A549 (cell line): ENCODE measurements around the gene ZNF385A. TPM values are rescaled to one million over a fixed set of nuclear protein-coding genes. Genes with fewer than 3 reads are reported as not detected.

Experiments used
- ATAC-seq, 2 experiments: fragments of 200-7000 bp in 1 of 2; fragments of >200 bp in 1 of 2; cut with Nextera tagmentation in 1 of 2; cut with Tn5 transposase in 1 of 2; 3 replicates each; pipeline versions ENCODE4 v1.8.0 to v1.9.1; 2018 to 2020; ENCODE audit warnings: mild to moderate bottlenecking in 1 of 2, moderate library complexity in 1 of 2
- CTCF ChIA-PET: fragments of 300-600 bp; sonication (Branson Sonifier 250); formaldehyde crosslinking; extraction: SDS; loops from one replicate; lab custom pipeline; 2021; ENCODE audit warnings: antibody characterized with exemption, inconsistent platforms; lab: Yijun Ruan, JAX
- POLR2A ChIA-PET: fragments of 350-600 bp; formaldehyde crosslinking; extraction: SDS; loops from one replicate; lab custom pipeline; 2021; ENCODE audit warnings: antibody characterized with exemption, inconsistent platforms; lab: Yijun Ruan, JAX
- DNase-seq, 2 experiments: peaks; one replicate each; pipeline versions ENCODE4 v3.0.0 to v3.0.0-alpha.2; 2011 to 2016; ENCODE audit warnings: low read depth in 1 of 2, low spot score in 1 of 2
- FAIRE-seq: peaks from 2 replicates; lab custom pipeline; 2011; peaks lifted over from hg19 to GRCh38; lab: Jason Lieb, UNC
- H3K27ac ChIP-seq, 2 experiments: fragments of >200 bp; sonication (Bioruptor Twin); formaldehyde crosslinking; 3 replicates each; pipeline ENCODE4 v1.5.1; 2016 to 2017
- H3K4me1 ChIP-seq: fragments of >200 bp; sonication (Bioruptor Twin); formaldehyde crosslinking; 3 replicates; pipeline ENCODE4 v1.6.1; 2016
- H3K4me2 ChIP-seq: fragments of >200 bp; sonication (Bioruptor Twin); formaldehyde crosslinking; 3 replicates; pipeline ENCODE4 v1.6.1; 2016
- H3K4me3 ChIP-seq: fragments of >200 bp; sonication (Bioruptor Twin); formaldehyde crosslinking; 3 replicates; pipeline ENCODE4 v1.5.1; 2016
- H3K9me3 ChIP-seq: fragments of >200 bp; sonication (Bioruptor Twin); formaldehyde crosslinking; 3 replicates; pipeline ENCODE4 v1.6.1; 2016
- BCL3 ChIP-seq: fragments of >200 bp; sonication (Bioruptor Twin); formaldehyde crosslinking; IDR thresholded peaks from 3 replicates; pipeline ENCODE4 v1.6.1; 2016
- BHLHE40 ChIP-seq: IDR thresholded peaks from 2 replicates; pipeline ENCODE4 v1.6.1; 2012; ENCODE audit warnings: low read depth, low read length, inconsistent platforms
- CBX2 ChIP-seq: fragments of 200-600 bp; sonication (generic); IDR thresholded peaks from 2 replicates; pipeline ENCODE4 v1.6.1; 2016; ENCODE audit warnings: low read depth, mild to moderate bottlenecking, borderline replicate concordance
- CHD2 ChIP-seq: fragments of 150-350 bp; IDR thresholded peaks from 2 replicates; pipeline ENCODE4 v1.6.1; 2014; ENCODE audit warnings: low read length; ENCODE audit not compliant: partially characterized antibody
- CHD4 ChIP-seq: fragments of 200-600 bp; sonication (generic); IDR thresholded peaks from 2 replicates; pipeline ENCODE4 v1.6.1; 2016; ENCODE audit warnings: antibody characterized with exemption, mild to moderate bottlenecking, borderline replicate concordance
- EHF ChIP-seq: fragments of 250-450 bp; sonication (Bioruptor Pico); IDR thresholded peaks from 2 replicates; pipeline ENCODE4 v1.5.0; 2020; ENCODE audit warnings: mild to moderate bottlenecking
- EHMT2 ChIP-seq: fragments of 200-600 bp; sonication (generic); IDR thresholded peaks from 2 replicates; pipeline ENCODE4 v1.6.1; 2016; ENCODE audit warnings: antibody characterized with exemption, low read depth, mild to moderate bottlenecking, moderate library complexity
- EP300 ChIP-seq, 2 experiments: fragments of >200 bp; sonication (Bioruptor Twin); formaldehyde crosslinking; IDR thresholded peaks; 2 replicates in 1 of 2; 3 replicates in 1 of 2; pipeline ENCODE4 v1.6.1; 2016 to 2017
- HDAC2 ChIP-seq: fragments of 200-600 bp; sonication (generic); IDR thresholded peaks from 2 replicates; pipeline ENCODE4 v1.6.1; 2016
- HEYL ChIP-seq: fragments of 250-450 bp; sonication (Bioruptor Pico); IDR thresholded peaks from 2 replicates; pipeline ENCODE4 v1.8.0; 2021; ENCODE audit warnings: mild to moderate bottlenecking, moderate library complexity
- HMGXB4 ChIP-seq: fragments of 250-450 bp; sonication (Bioruptor Pico); IDR thresholded peaks from 2 replicates; pipeline ENCODE4 v1.5.0; 2021; ENCODE audit warnings: mild to moderate bottlenecking, moderate library complexity, borderline replicate concordance
- HOXB13 ChIP-seq: fragments of 250-450 bp; sonication (Bioruptor Pico); IDR thresholded peaks from 2 replicates; pipeline ENCODE4 v1.5.0; 2020; ENCODE audit warnings: low read depth, mild to moderate bottlenecking, moderate library complexity
- JUN ChIP-seq, 2 experiments: fragments of >200 bp; sonication (Bioruptor Twin); formaldehyde crosslinking; IDR thresholded peaks; 2 replicates in 1 of 2; 3 replicates in 1 of 2; pipeline ENCODE4 v1.6.1; 2016 to 2017
- MAZ ChIP-seq: fragments of 150-350 bp; IDR thresholded peaks from 2 replicates; pipeline ENCODE4 v1.6.1; 2014; ENCODE audit warnings: antibody characterized with exemption, low read depth, low read length, borderline replicate concordance
- NFE2L2 ChIP-seq: fragments of 150-350 bp; conservative IDR thresholded peaks from 2 replicates; pipeline ENCODE4 v1.6.1; 2014; ENCODE audit warnings: low read length
- NR3C1 ChIP-seq: fragments of >200 bp; sonication (Bioruptor Twin); formaldehyde crosslinking; IDR thresholded peaks from 3 replicates; pipeline ENCODE4 v1.6.1; 2017
- PHF8 ChIP-seq: fragments of 200-600 bp; sonication (generic); IDR thresholded peaks from 2 replicates; pipeline ENCODE4 v1.6.1; 2016; ENCODE audit warnings: low read depth, mild to moderate bottlenecking, antibody characterized with exemption, moderate library complexity, borderline replicate concordance
- POLR2AphosphoS2 ChIP-seq: conservative IDR thresholded peaks from 2 replicates; pipeline ENCODE4 v1.6.1; 2012; ENCODE audit warnings: low read length, improper control_type of control experiment, inconsistent platforms
- RAD21 ChIP-seq, 2 experiments: fragments of >200 bp in 1 of 2; sonication (Bioruptor Twin) in 1 of 2; formaldehyde crosslinking in 1 of 2; IDR thresholded peaks in 1 of 2; conservative IDR thresholded peaks in 1 of 2; 2 replicates in 1 of 2; 3 replicates in 1 of 2; pipeline ENCODE4 v1.6.1; 2012 to 2018; ENCODE audit warnings: inconsistent platforms in 1 of 2
- RARB ChIP-seq: fragments of 250-450 bp; sonication (Bioruptor Pico); IDR thresholded peaks from 2 replicates; pipeline ENCODE4 v1.8.0; 2021; ENCODE audit warnings: mild to moderate bottlenecking, moderate library complexity
- RCOR1 ChIP-seq: fragments of 150-350 bp; IDR thresholded peaks from 2 replicates; pipeline ENCODE4 v1.6.1; 2014; ENCODE audit warnings: antibody characterized with exemption, low read length, low read depth
- REST ChIP-seq: fragments of 200-600 bp; sonication (generic); IDR thresholded peaks from 2 replicates; pipeline ENCODE4 v1.6.1; 2016; ENCODE audit warnings: antibody characterized with exemption, mild to moderate bottlenecking, moderate library complexity
- SMC3 ChIP-seq: fragments of >200 bp; sonication (Bioruptor Twin); formaldehyde crosslinking; IDR thresholded peaks from 3 replicates; pipeline ENCODE4 v1.6.1; 2018; ENCODE audit warnings: inconsistent platforms
- SREBF2 ChIP-seq: fragments of 450-650 bp; IDR thresholded peaks from 2 replicates; pipeline ENCODE4 v1.6.1; 2014; ENCODE audit warnings: mild to moderate bottlenecking, moderate library complexity
- TFCP2L1 ChIP-seq: fragments of 250-450 bp; sonication (Bioruptor Pico); IDR thresholded peaks from 2 replicates; pipeline ENCODE4 v1.5.0; 2021; ENCODE audit warnings: mild to moderate bottlenecking
- TP53 ChIP-seq: fragments of 250-450 bp; sonication (Bioruptor Pico); IDR thresholded peaks from 2 replicates; pipeline ENCODE4 v1.5.0; 2021; ENCODE audit warnings: mild to moderate bottlenecking, moderate library complexity
- ZC3H11A ChIP-seq: fragments of 450-650 bp; IDR thresholded peaks from 2 replicates; pipeline ENCODE4 v1.6.1; 2014; ENCODE audit warnings: antibody characterized with exemption, mild to moderate bottlenecking
- ZFP36 ChIP-seq: fragments of 450-650 bp; IDR thresholded peaks from 2 replicates; pipeline ENCODE4 v1.6.1; 2014; ENCODE audit warnings: borderline replicate concordance; ENCODE audit not compliant: partially characterized antibody
- ZNF302 ChIP-seq: fragments of 250-450 bp; sonication (Bioruptor Pico); IDR thresholded peaks from 2 replicates; pipeline ENCODE4 v1.9.0; 2021; ENCODE audit warnings: inconsistent platforms, mild to moderate bottlenecking, moderate library complexity
- ZSCAN20 ChIP-seq: fragments of 250-450 bp; sonication (Bioruptor Pico); IDR thresholded peaks from 2 replicates; pipeline ENCODE4 v1.8.0; 2022; ENCODE audit warnings: mild to moderate bottlenecking, moderate library complexity
- WGBS: methylation state at CpG from one replicate; pipeline ENCODE4 v1.1.6; 2017; ENCODE audit errors: missing lambda C conversion rate; 5-methylcytosine and 5-hydroxymethylcytosine counted together
- polyA plus RNA-seq, 4 experiments: library from polyadenylated mRNA; depleted of rRNA in 3 of 4; stranded (reverse); fragments of >200 nt; fragmentation: RNase III in 1 of 4; extraction: RNeasy Plus Mini Kit Qiagen cat#74134 plus additional on column Dnase treatment in 1 of 4; gene quantifications; 2 replicates in 3 of 4; 3 replicates in 1 of 4; pipeline ENCODE4 v1.2.3, GENCODE V29; 2011 to 2017
- TF ChIP-seq, protein P1 (sequence below): fragments of 150-350 bp; IDR thresholded peaks from 2 replicates; pipeline ENCODE4 v1.6.1; 2014; ENCODE audit warnings: low read depth, mild to moderate bottlenecking, low read length

ZNF385A gene
- polyA plus RNA-seq, 2 of the 4 experiments (the other 2 are of a cell fraction), result 1.8 to 14.9 TPM

GRCh38 chr12:54324617-54325441 is 59.7 kb downstream of the ZNF385A start, which contains the start of gene COPZ1:
COPZ1 (plus strand) TSS chr12:54325131; CDS start chr12:54325164, 33 bp downstream.
- ChIA-PET POLR2A (interaction anchor here (0.6 to 3.2 kb wide), 12 partner anchors 12 to 105 kb away, joined by 3 to 40 read pairs (median 5); partner anchors contain the start of genes CBX5, HNRNPA1 and NFE2), CTCF (interaction anchor here (0.6 to 10.2 kb wide), 49 partner anchors 10 to 316 kb away, joined by 3 to 100 read pairs (median 5); partner anchors contain the start of genes CBX5, HOXC8 and NFE2)
- H3K9me3 ChIP-seq, result no peaks in the 10 kb centered on the region
- DNase-seq (peak; percentile 98 to 100), ATAC-seq (peak; percentile 97 to 98), FAIRE-seq (peak; percentile 77)
- peak within 1 kb of the TSS; percentile 85 to 91 for H3K27ac ChIP-seq
- 2% methylated on average over 34 of the region's 34 CpGs for WGBS
- H3K4me2 ChIP-seq, result peak within 1 kb of the TSS; percentile 72
- H3K4me1 ChIP-seq, result peaks cover 40% of the 10 kb centered on the region
- H3K4me3 ChIP-seq, result peak within 1 kb of the TSS; percentile 74
- TF ChIP-seq SREBF2 (no peak), NFE2L2 (no peak), ZNF302 (CRISPR knock-in tag) (no peak), RAD21 (conservative IDR thresholded peaks at IDR 0.05 in 1 of 2, IDR thresholded peaks at IDR 0.05 in 1 of 2) (peak; percentile 79 to 81), ZSCAN20 (CRISPR knock-in tag) (no peak), RARB (no peak), POLR2AphosphoS2 (no peak), EHF (peak; percentile 65; the same call in 1 of the 2 replicates), EHMT2 (no peak), NR3C1 (no peak), HMGXB4 (peak; percentile 89; the same call in 1 of the 2 replicates), HDAC2 (no peak), PHF8 (peak; percentile 98), TFCP2L1 (CRISPR knock-in tag) (0 out of 2 replicates have a peak, but pooled peaks have one; percentile 47), RCOR1 (no peak), CHD4 (no peak), CBX2 (no peak), HOXB13 (CRISPR knock-in tag) (no peak), ZFP36 (no peak), EP300 (IDR thresholded peaks at IDR 0.05) (no peak), CHD2 (peak; percentile 26), REST (no peak), BCL3 (peak; percentile 69; the same call in 1 of the 3 replicates), SMC3 (peak; percentile 62), BHLHE40 (no peak), TP53 (CRISPR knock-in tag) (peak; percentile 84; the same call in 1 of the 2 replicates), JUN (IDR thresholded peaks at IDR 0.05) (peak; percentile 75 to 82; a peak in 3 of 5 replicates), ZC3H11A (no peak), MAZ (no peak), HEYL (CRISPR knock-in tag) (no peak)
- TF ChIP-seq, protein P1, sequence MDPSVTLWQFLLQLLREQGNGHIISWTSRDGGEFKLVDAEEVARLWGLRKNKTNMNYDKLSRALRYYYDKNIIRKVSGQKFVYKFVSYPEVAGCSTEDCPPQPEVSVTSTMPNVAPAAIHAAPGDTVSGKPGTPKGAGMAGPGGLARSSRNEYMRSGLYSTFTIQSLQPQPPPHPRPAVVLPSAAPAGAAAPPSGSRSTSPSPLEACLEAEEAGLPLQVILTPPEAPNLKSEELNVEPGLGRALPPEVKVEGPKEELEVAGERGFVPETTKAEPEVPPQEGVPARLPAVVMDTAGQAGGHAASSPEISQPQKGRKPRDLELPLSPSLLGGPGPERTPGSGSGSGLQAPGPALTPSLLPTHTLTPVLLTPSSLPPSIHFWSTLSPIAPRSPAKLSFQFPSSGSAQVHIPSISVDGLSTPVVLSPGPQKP, result no peak
